K562 (cell line): ENCODE measurements around the gene KLC3. TPM values are rescaled to one million over a fixed set of nuclear protein-coding genes. Genes with fewer than 3 reads are reported as not detected.
A peak's percentile ranks its signal among the peaks of the same experiment; 100 is the strongest.

Experiments
- ARID1B ChIP-seq: fragments of 450-650 bp; IDR thresholded peaks from 2 replicates; pipeline ENCODE4 v1.6.1; 2016; ENCODE audit warnings: antibody characterized with exemption, mild to moderate bottlenecking, inconsistent platforms
- ASH1L ChIP-seq: fragments of 450-650 bp; IDR thresholded peaks from 2 replicates; pipeline ENCODE4 v1.6.1; 2018; ENCODE audit warnings: borderline replicate concordance, mild to moderate bottlenecking, low read depth; ENCODE audit not compliant: partially characterized antibody
- COPS2 ChIP-seq: fragments of 450-650 bp; conservative IDR thresholded peaks from 2 replicates; pipeline ENCODE4 v1.6.1; 2016; ENCODE audit warnings: mild to moderate bottlenecking, moderate library complexity
- DIDO1 ChIP-seq: fragments of 450-650 bp; IDR thresholded peaks from 2 replicates; pipeline ENCODE4 v1.6.1; 2016; ENCODE audit warnings: low read depth, missing biosample characterization, missing genetic modification characterization
- EHMT2 ChIP-seq: fragments of 450-650 bp; IDR thresholded peaks from 2 replicates; pipeline ENCODE4 v1.6.1; 2018; ENCODE audit warnings: antibody characterized with exemption
- ELF4 ChIP-seq: fragments of 450-650 bp; formaldehyde crosslinking; IDR thresholded peaks from 2 replicates; pipeline ENCODE4 v1.4.0; 2022; ENCODE audit warnings: missing genetic modification characterization
- EWSR1 ChIP-seq: fragments of 450-650 bp; IDR thresholded peaks from 2 replicates; pipeline ENCODE4 v1.6.1; 2018; ENCODE audit warnings: borderline replicate concordance, mild to moderate bottlenecking, low read depth, moderate library complexity; ENCODE audit not compliant: partially characterized antibody
- FOXK1 ChIP-seq: sonication (generic); formaldehyde crosslinking; IDR thresholded peaks from 2 replicates; pipeline ENCODE4 v1.8.0; 2022; ENCODE audit warnings: missing genetic modification reagents, mild to moderate bottlenecking, borderline replicate concordance
- GTF2E2 ChIP-seq: fragments of 200-800 bp; sonication (Bioruptor generic); IDR thresholded peaks from 2 replicates; pipeline ENCODE4 v1.6.1; 2016; ENCODE audit warnings: missing genetic modification characterization, missing compliant biosample characterization
- HMG20A ChIP-seq: fragments of 450-650 bp; formaldehyde crosslinking; conservative IDR thresholded peaks from 2 replicates; pipeline ENCODE4 v1.4.0; 2020; ENCODE audit warnings: mild to moderate bottlenecking, mixed read lengths
- KDM5B ChIP-seq: fragments of 200-600 bp; sonication (generic); IDR thresholded peaks from 2 replicates; pipeline ENCODE4 v1.6.1; 2012; ENCODE audit warnings: low read depth, mild to moderate bottlenecking, moderate library complexity, low read length, control low read depth, inconsistent platforms; ENCODE audit not compliant: insufficient replicate concordance
- MAFF ChIP-seq: IDR thresholded peaks from 2 replicates; pipeline ENCODE4 v1.6.1; 2012; ENCODE audit warnings: low read length, improper control_type of control experiment
- MCM7 ChIP-seq, 2 experiments: fragments of 450-650 bp; IDR thresholded peaks; 2 replicates each; pipeline ENCODE4 v1.6.1; 2016 to 2018
- MEF2A ChIP-seq: IDR thresholded peaks from 2 replicates; pipeline ENCODE4 v1.6.1; 2011; ENCODE audit warnings: low read depth, mild to moderate bottlenecking, low read length, moderate library complexity; ENCODE audit not compliant: control insufficient read depth
- NFIX ChIP-seq: fragments of 250-450 bp; sonication (Bioruptor Pico); IDR thresholded peaks from 2 replicates; pipeline ENCODE4 v1.4.0; 2020; ENCODE audit warnings: low read depth, mild to moderate bottlenecking, moderate library complexity
- NR1H2 ChIP-seq: sonication (generic); formaldehyde crosslinking; IDR thresholded peaks from 2 replicates; pipeline ENCODE4 v1.4.0; 2020; ENCODE audit warnings: mild to moderate bottlenecking, missing genetic modification reagents
- TRIM28 ChIP-seq: fragments of 450-650 bp; IDR thresholded peaks from 2 replicates; pipeline ENCODE4 v1.6.1; 2017
- ZNF311 ChIP-seq: fragments of 250-450 bp; sonication (Bioruptor Pico); IDR thresholded peaks from 2 replicates; pipeline ENCODE4 v1.4.0; 2020; ENCODE audit warnings: mild to moderate bottlenecking, moderate library complexity
- ZNF507 ChIP-seq: conservative IDR thresholded peaks from 2 replicates; pipeline ENCODE4 v1.6.1; 2017; ENCODE audit warnings: missing genetic modification characterization, missing compliant biosample characterization
- ZNF695 ChIP-seq: fragments of 450-650 bp; formaldehyde crosslinking; IDR thresholded peaks from 2 replicates; pipeline ENCODE4 v1.4.0; 2020; ENCODE audit warnings: mild to moderate bottlenecking, moderate library complexity
- ZNF778 ChIP-seq: fragments of 450-650 bp; formaldehyde crosslinking; IDR thresholded peaks from 2 replicates; pipeline ENCODE4 v1.4.0; 2020; ENCODE audit warnings: mild to moderate bottlenecking, moderate library complexity
- polyA plus RNA-seq, 8 experiments: library from polyadenylated mRNA; depleted of rRNA in 4 of 8; stranded (reverse) in 5 of 8; unstranded in 3 of 8; fragments of >200 nt; fragmentation: Nextera tagmentation in 2 of 8; fragmentation: Illumina TruSeq in 1 of 8; extraction: Ambion mirVana in 2 of 8; extraction: Trizol in 1 of 8; gene quantifications; 2 replicates each; pipeline versions ENCODE4 v1.2.1 to v1.2.3, GENCODE V29; 2011 to 2014; ENCODE audit warnings: inconsistent platforms in 1 of 8, missing spikeins in 1 of 8
- total RNA-seq, 7 experiments: library from RNA; depleted of rRNA in 6 of 7; stranded (reverse); fragments of >200 nt in 6 of 7; fragmentation: Illumina TruSeq in 2 of 7; extraction: Trizol in 2 of 7; gene quantifications; 2 replicates each; pipeline versions ENCODE4 v1.2.1 to v1.2.3, GENCODE V29; 2011 to 2021; ENCODE audit warnings: low replicate concordance in 1 of 7
- TF ChIP-seq, protein P1 (sequence below): fragments of 250-450 bp; sonication (Bioruptor Pico); IDR thresholded peaks from 2 replicates; pipeline ENCODE4 v1.8.0; 2021; ENCODE audit warnings: borderline replicate concordance, mild to moderate bottlenecking, moderate library complexity; ENCODE audit not compliant: poor library complexity, severe bottlenecking
- TF ChIP-seq, protein P2 (sequence below), 2 experiments: fragments of 450-650 bp in 1 of 2; sonication (generic) in 1 of 2; formaldehyde crosslinking; conservative IDR thresholded peaks; 2 replicates each; pipeline versions ENCODE4 v1.4.0 to v1.8.1; 2020 to 2022; ENCODE audit warnings: mild to moderate bottlenecking in 1 of 2, missing genetic modification reagents in 1 of 2
- TF ChIP-seq, protein P3 (sequence below): IDR thresholded peaks from 2 replicates; pipeline ENCODE4 v1.6.1; 2014; ENCODE audit warnings: antibody characterized with exemption
- TF ChIP-seq, protein P4 (sequence below), 2 experiments: fragments of 450-650 bp in 1 of 2; IDR thresholded peaks; 2 replicates each; pipeline ENCODE4 v1.6.1; 2011 to 2017; ENCODE audit warnings: low read depth in 2 of 2, antibody characterized with exemption in 1 of 2, borderline replicate concordance in 1 of 2, low read length in 1 of 2, mild to moderate bottlenecking in 1 of 2, mixed read lengths in 1 of 2; ENCODE audit not compliant: control insufficient read depth in 1 of 2

KLC3 gene
- total and polyA plus RNA-seq, 9 of the 15 experiments (the other 6 are each of a cell fraction or from before 2014, with no cell fraction given): 0.03 to 1.2 (median 0.59) TPM; not detected in 3

DNA sequence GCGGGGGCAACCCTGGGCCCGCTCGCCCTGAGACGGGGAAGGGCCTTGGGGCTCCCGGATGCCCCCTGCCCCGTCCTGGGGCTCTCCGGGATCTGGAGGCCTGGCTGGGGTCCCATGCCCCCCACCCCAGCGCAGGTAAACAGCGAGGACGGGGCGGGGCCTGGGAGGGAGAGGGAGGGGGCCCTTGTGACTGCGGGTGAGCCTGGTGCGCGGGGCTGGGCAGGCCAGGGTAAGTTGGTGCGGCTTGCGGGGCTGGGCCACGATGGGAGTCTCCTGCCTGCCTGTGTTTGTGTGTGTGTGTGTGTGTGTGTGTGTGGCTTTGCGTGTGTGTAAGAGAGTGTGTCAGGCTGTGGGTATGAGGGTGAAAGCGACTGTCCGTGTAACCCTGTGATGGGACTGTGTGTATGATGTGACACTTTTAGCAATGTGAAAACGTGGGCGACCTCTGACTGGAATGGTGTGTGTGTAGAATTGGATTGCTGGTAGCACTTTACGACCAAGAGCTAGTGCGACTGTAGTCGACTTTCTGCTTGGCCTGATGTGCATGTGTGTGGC is 426 bp downstream of the KLC3 start (continued):
- TF ChIP-seq EWSR1 (no peak), FOXK1 (CRISPR knock-in tag) (no peak), ARID1B (no peak), EHMT2 (peak; percentile 40; the same call in 1 of the 2 replicates), HMG20A (CRISPR knock-in tag) (no peak), ASH1L (no peak), NR1H2 (CRISPR knock-in tag) (no peak), ZNF311 (CRISPR knock-in tag) (no peak), ZNF507 (tag) (no peak), NFIX (CRISPR knock-in tag) (no peak), MEF2A (no peak), MCM7 (IDR thresholded peaks at IDR 0.05) (no peak), KDM5B (no peak), TRIM28 (no peak), GTF2E2 (tag) (no peak), ELF4 (CRISPR knock-in tag) (0 out of 2 replicates have a peak, but pooled peaks have one; percentile 43), DIDO1 (tag) (no peak), ZNF778 (CRISPR knock-in tag) (no peak), MAFF (no peak), COPS2 (no peak), ZNF695 (no peak)
- TF ChIP-seq, protein P1, sequence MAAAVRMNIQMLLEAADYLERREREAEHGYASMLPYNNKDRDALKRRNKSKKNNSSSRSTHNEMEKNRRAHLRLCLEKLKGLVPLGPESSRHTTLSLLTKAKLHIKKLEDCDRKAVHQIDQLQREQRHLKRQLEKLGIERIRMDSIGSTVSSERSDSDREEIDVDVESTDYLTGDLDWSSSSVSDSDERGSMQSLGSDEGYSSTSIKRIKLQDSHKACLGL (CRISPR knock-in tag): no peak
- TF ChIP-seq, protein P2, sequence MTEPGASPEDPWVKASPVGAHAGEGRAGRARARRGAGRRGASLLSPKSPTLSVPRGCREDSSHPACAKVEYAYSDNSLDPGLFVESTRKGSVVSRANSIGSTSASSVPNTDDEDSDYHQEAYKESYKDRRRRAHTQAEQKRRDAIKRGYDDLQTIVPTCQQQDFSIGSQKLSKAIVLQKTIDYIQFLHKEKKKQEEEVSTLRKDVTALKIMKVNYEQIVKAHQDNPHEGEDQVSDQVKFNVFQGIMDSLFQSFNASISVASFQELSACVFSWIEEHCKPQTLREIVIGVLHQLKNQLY (CRISPR knock-in tag; conservative IDR thresholded peaks at IDR 0.05): no peak
- TF ChIP-seq, protein P3, sequence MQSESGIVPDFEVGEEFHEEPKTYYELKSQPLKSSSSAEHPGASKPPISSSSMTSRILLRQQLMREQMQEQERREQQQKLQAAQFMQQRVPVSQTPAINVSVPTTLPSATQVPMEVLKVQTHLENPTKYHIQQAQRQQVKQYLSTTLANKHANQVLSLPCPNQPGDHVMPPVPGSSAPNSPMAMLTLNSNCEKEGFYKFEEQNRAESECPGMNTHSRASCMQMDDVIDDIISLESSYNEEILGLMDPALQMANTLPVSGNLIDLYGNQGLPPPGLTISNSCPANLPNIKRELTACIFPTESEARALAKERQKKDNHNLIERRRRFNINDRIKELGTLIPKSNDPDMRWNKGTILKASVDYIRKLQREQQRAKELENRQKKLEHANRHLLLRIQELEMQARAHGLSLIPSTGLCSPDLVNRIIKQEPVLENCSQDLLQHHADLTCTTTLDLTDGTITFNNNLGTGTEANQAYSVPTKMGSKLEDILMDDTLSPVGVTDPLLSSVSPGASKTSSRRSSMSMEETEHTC: no peak
- TF ChIP-seq, protein P4, sequence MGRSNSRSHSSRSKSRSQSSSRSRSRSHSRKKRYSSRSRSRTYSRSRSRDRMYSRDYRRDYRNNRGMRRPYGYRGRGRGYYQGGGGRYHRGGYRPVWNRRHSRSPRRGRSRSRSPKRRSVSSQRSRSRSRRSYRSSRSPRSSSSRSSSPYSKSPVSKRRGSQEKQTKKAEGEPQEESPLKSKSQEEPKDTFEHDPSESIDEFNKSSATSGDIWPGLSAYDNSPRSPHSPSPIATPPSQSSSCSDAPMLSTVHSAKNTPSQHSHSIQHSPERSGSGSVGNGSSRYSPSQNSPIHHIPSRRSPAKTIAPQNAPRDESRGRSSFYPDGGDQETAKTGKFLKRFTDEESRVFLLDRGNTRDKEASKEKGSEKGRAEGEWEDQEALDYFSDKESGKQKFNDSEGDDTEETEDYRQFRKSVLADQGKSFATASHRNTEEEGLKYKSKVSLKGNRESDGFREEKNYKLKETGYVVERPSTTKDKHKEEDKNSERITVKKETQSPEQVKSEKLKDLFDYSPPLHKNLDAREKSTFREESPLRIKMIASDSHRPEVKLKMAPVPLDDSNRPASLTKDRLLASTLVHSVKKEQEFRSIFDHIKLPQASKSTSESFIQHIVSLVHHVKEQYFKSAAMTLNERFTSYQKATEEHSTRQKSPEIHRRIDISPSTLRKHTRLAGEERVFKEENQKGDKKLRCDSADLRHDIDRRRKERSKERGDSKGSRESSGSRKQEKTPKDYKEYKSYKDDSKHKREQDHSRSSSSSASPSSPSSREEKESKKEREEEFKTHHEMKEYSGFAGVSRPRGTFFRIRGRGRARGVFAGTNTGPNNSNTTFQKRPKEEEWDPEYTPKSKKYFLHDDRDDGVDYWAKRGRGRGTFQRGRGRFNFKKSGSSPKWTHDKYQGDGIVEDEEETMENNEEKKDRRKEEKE (IDR thresholded peaks at IDR 0.05; ENCODE audit: borderline replicate concordance in 1 of 2, control insufficient read depth in 1 of 2, low read depth in 2 of 2, low read length in 1 of 2): no peak
